Smooth muscle cell (in vitro differentiated cells): Measurements from ENCODE around the gene MICAL1. TPM values are rescaled to one million over a fixed set of nuclear protein-coding genes. Genes with fewer than 3 reads are reported as not detected.
A peak's percentile ranks its signal among the peaks of the same experiment; 100 is the strongest.

Source experiments
- DNase-seq: peaks from one replicate; lab custom pipeline; 2025; ENCODE audit not compliant: unreplicated experiment; lab: John Stamatoyannopoulos, UW
- H2AFZ ChIP-seq: fragments of 200-600 bp; sonication (generic); 2 replicates; pipeline ENCODE4 v1.6.0; 2016; ENCODE audit warnings: antibody characterized with exemption, low read depth, mild to moderate bottlenecking
- H3F3A ChIP-seq: fragments of 200-600 bp; sonication (generic); 2 replicates; pipeline ENCODE4 v1.6.0; 2017; ENCODE audit warnings: antibody characterized with exemption, low read depth
- H3K27ac ChIP-seq: fragments of 200-600 bp; sonication (generic); 2 replicates; pipeline ENCODE4 v1.5.1; 2016; ENCODE audit warnings: low read depth, mild to moderate bottlenecking
- H3K27me3 ChIP-seq: fragments of 200-600 bp; sonication (generic); 2 replicates; pipeline ENCODE4 v1.6.1; 2016; ENCODE audit warnings: low read depth, mild to moderate bottlenecking
- H3K36me3 ChIP-seq: fragments of 200-600 bp; sonication (generic); 2 replicates; pipeline ENCODE4 v1.5.1; 2016; ENCODE audit warnings: low read depth
- H3K4me1 ChIP-seq: fragments of 200-600 bp; sonication (generic); 2 replicates; pipeline ENCODE4 v1.5.1; 2016; ENCODE audit warnings: low read depth
- H3K4me2 ChIP-seq: fragments of 200-600 bp; sonication (generic); 2 replicates; pipeline ENCODE4 v1.6.0; 2016; ENCODE audit warnings: mild to moderate bottlenecking
- H3K4me3 ChIP-seq: fragments of 200-600 bp; sonication (generic); 2 replicates; pipeline ENCODE4 v1.5.1; 2016; ENCODE audit warnings: mild to moderate bottlenecking
- H3K79me2 ChIP-seq: fragments of 200-600 bp; sonication (generic); 2 replicates; pipeline ENCODE4 v1.6.0; 2016; ENCODE audit warnings: low read depth, mild to moderate bottlenecking
- H3K9ac ChIP-seq: fragments of 200-600 bp; sonication (generic); 2 replicates; pipeline ENCODE4 v1.6.0; 2016; ENCODE audit warnings: low read depth
- H3K9me3 ChIP-seq: fragments of 200-600 bp; sonication (generic); replicated peaks from 2 replicates; pipeline ENCODE4 v1.5.1; 2016; ENCODE audit warnings: low read depth
- H4K20me1 ChIP-seq: fragments of 200-600 bp; sonication (generic); 2 replicates; pipeline ENCODE4 v1.6.0; 2016; ENCODE audit warnings: low read depth
- CTCF ChIP-seq: fragments of 200-600 bp; sonication (generic); IDR thresholded peaks from 2 replicates; pipeline ENCODE4 v1.5.1; 2017; ENCODE audit warnings: borderline replicate concordance, mild to moderate bottlenecking, antibody characterized with exemption; ENCODE audit not compliant: insufficient read depth, poor library complexity, severe bottlenecking
- WGBS: methylation state at CpG from one replicate; pipeline ENCODE4 v1.1.7; 2016; ENCODE audit warnings: low lambda C conversion rate; 5-methylcytosine and 5-hydroxymethylcytosine counted together
- polyA plus RNA-seq: library from polyadenylated mRNA; unstranded; fragments of >200 nt; fragmentation: Nextera tagmentation; extraction: Ambion mirVana; gene quantifications from 2 replicates; pipeline ENCODE4 v1.2.1, GENCODE V29; 2016
- total RNA-seq: library from RNA; depleted of rRNA; stranded (reverse); fragments of >200 nt; gene quantifications from 2 replicates; pipeline ENCODE4 v1.2.3, GENCODE V29; 2014

MICAL1 gene
- total and polyA plus RNA-seq, 2 experiments from 2014 or later, result 13.3 to 20.8 TPM

- Histone ChIP-seq H3K36me3 (no peaks in the 10 kb centered on the region), H3K9ac (no peak overlapping the region), H3K79me2 (no peaks in the 10 kb centered on the region), H3K9me3 (no peaks in the 10 kb centered on the region), H3K4me2 (peak overlapping the region; percentile 56), H3K4me1 (no peaks in the 10 kb centered on the region), H2AFZ (no peak overlapping the region), H3K4me3 (no peak overlapping the region), H3K27me3 (no peaks in the 10 kb centered on the region), H3K27ac (no peak overlapping the region), H3F3A (no peaks in the 10 kb centered on the region), H4K20me1 (no peaks in the 10 kb centered on the region)
- TF ChIP-seq CTCF, result no peak
- WGBS, result 93% methylated on average over 3 of the region's 3 CpGs
- no peak for DNase-seq
These were observed 26.1 kb downstream of the MICAL1 start for GRCh38 chr6:109429496-109429895.

- no peaks in the 10 kb centered on the region for H3K4me1 ChIP-seq
These were observed 26.6 kb downstream of the MICAL1 start for GRCh38 chr6:109428889-109429477.

GRCh38 chr6:109424946-109425345, 30.6 kb downstream of the MICAL1 start:
- WGBS, result 87% methylated on average over 2 of the region's 2 CpGs
- Histone ChIP-seq H3K79me2 (no peaks in the 10 kb centered on the region), H3F3A (no peaks in the 10 kb centered on the region), H3K27ac (no peak overlapping the region), H3K36me3 (no peaks in the 10 kb centered on the region), H2AFZ (no peak overlapping the region), H3K4me2 (no peak overlapping the region), H3K9ac (no peak overlapping the region), H3K4me3 (no peak overlapping the region), H3K9me3 (no peaks in the 10 kb centered on the region), H4K20me1 (no peaks in the 10 kb centered on the region), H3K4me1 (no peaks in the 10 kb centered on the region), H3K27me3 (no peaks in the 10 kb centered on the region)
- TF ChIP-seq CTCF, result no peak
- no peak for DNase-seq

More at GRCh38 chr6:109428889-109429477, 26.6 kb downstream of the MICAL1 start:
- Histone ChIP-seq H3F3A (no peaks in the 10 kb centered on the region), H3K4me3 (no peak overlapping the region), H3K27ac (no peak overlapping the region), H4K20me1 (no peaks in the 10 kb centered on the region), H3K9me3 (no peaks in the 10 kb centered on the region), H3K9ac (no peak overlapping the region), H3K36me3 (no peaks in the 10 kb centered on the region), H3K79me2 (no peaks in the 10 kb centered on the region), H3K4me2 (peak overlapping the region; percentile 56), H3K27me3 (no peaks in the 10 kb centered on the region), H2AFZ (peak overlapping the region; percentile 33)
- WGBS, result 55% methylated on average over 7 of the region's 7 CpGs
- DNase-seq, result no peak
- no peak for TF ChIP-seq CTCF

GRCh38 chr6:109421184-109421583, 34.4 kb downstream of the MICAL1 start:
- no peak overlapping the region for H3K4me3 ChIP-seq
- H3K4me1 ChIP-seq, result no peaks in the 10 kb centered on the region
- H3K4me2 ChIP-seq, result no peak overlapping the region
- no peaks in the 10 kb centered on the region for H4K20me1 ChIP-seq
- TF ChIP-seq CTCF, result no peak
- no peaks in the 10 kb centered on the region for H3K9me3 ChIP-seq
- no peaks in the 10 kb centered on the region for H3K27me3 ChIP-seq
- H3K9ac ChIP-seq, result no peak overlapping the region
- WGBS, result 90% methylated on average over 1 of the region's 1 CpG
- no peak for DNase-seq
- H3K36me3 ChIP-seq, result no peaks in the 10 kb centered on the region
- no peaks in the 10 kb centered on the region for H3K79me2 ChIP-seq
- H3F3A ChIP-seq, result no peaks in the 10 kb centered on the region
- no peak overlapping the region for H2AFZ ChIP-seq
- H3K27ac ChIP-seq, result no peak overlapping the region
